Stimulated activated CD4-positive, alpha-beta T cell treated with anti-CD3 and anti-CD28 coated beads, TNF-alpha, amount 100 ng/mL, for 1 hour (primary cell): Measurements from ENCODE around the gene C1S.
"Not testable (repeated sequence)": the region's sequence is repeated elsewhere in the genome, so short reads cannot be mapped to it uniquely, and the experiment has no call there.

Experiments used
- DNase-seq, 3 donors: peaks; one replicate each; pipeline ENCODE4 v3.0.0-alpha.2; 2020; ENCODE audit warnings: low read depth in 3 of 3, low spot score in 1 of 3

The C1S gene

DNA sequence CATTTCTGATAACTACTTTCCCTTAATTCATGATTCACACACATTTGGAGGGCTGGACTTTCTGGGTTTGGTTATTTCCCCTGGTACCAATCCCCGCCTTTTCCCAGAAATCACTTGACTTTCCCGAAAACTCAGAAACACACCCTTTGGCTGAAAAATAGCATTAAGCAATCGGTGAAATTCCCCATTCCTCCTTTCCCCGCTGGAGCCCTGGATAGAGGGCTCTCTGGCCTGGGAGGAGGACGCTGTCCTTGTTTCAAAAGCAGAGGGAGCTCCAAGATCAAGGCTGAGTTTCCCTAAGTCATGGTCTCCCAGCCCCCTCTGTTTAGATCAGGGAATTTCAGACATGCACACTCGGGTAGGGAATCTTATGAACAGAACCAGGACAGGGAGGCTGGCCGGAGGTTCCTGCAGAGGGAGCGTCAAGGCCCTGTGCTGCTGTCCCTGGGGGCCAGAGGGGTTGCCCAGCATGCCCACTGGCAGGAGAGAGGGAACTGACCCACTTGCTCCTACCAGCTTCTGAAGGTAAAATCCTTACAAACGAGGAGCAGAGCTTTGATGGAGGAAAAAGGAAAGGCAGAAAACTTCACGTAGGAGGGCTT is at the start of gene C1S:
TSS of gene C1S (plus strand) at position 366 of the 602 bp plus-strand sequence. CDS start 1,195 bp downstream, outside the sequence.
- DNase-seq: no peak

DNA sequence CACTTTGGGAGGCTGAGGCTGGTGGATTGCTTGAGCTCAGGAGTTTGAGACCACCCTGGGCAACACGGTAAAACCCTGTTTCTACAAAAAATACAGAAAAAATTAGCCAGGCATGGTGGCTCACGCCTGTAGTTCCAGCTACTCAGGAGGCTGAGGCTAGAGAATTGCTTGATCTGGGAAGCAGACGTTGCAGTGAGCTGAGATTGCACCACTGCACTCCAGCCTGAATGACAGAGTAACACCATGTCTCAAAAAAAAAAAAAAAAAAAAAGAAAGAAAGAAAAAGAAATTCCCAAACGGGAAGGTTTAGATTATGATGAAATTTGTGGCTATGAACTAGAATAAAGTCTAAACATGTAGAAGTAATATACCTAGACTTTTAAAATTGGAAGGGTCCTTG is 49.1 kb upstream of the C1S start:
- not testable (repeated sequence) for DNase-seq

DNA sequence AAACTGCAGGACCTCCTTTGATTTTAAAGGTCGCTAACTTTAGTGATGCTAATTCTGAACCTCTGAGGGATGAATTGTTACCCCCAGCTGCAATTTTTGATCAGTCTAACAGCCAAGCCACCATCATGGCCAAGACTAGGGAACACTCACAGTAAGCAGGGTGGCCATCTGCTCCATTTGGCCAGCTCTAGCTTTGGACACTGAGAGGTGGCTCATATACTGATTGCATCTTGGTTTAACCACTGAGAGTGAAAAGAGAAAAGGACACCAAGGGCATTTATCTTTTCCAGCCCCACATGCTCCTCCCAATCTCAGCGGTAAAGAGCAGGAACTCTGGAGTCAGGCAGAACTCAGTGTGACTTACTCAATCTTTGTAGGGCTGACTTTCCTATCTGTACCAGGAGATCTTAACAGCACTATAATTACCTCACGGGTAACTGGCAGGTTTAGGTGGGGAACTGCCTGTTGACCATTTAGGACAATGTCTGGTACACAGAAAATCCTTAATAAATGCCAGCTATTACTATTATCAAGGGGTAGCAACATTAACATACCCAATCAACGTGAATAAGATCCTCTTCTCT is 48.4 kb upstream of the C1S start:
- no peak for DNase-seq

- DNase-seq: no peak
These were observed 47.4 kb upstream of the C1S start for GRCh38 chr12:7013101-7013500.

DNA sequence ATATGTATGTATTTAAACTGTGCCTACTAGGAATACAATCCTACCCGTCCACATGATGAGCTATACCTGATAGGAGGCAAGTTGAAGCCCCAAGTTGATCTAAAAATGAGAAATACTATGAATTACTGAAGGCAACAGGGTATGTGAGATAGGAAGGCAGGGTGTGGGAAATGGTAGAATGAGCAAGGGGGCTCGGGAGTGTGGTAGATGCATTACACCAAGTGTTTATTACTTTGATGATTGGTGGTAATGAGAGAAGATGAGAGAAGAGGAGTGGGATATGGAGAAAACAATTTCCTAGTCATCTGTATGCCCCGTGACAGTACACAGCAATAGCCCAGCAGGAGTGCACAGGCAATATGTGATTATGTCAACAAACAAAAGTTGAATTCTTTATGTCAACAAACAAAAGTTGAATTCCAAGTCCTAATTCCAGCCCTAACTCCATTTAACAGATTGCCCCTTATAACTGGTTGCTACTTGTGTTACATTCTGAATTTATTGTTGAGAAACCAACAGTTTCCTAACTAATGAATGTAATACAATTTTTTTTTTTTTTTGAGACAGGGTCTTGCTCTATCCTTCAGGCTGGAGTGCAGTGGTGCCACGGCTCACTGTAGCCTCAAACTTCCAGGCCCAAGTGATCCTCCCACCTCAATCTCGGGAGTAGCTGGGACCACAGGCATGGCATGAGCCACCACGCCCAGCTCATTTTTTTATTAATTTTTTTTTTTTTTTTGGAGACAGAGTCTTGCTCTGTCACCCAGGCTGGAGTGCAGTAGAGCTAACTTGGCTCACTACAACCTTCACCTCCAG is 44.8 kb upstream of the C1S start:
- DNase-seq: no peak

GRCh38 chr12:7016958-7017571 is 43.5 kb upstream of the C1S start:
- no peak for DNase-seq

GRCh38 chr12:7017870-7018349 is 42.6 kb upstream of the C1S start:
- DNase-seq: peak in 1 of 3 donors; percentile 4

DNA sequence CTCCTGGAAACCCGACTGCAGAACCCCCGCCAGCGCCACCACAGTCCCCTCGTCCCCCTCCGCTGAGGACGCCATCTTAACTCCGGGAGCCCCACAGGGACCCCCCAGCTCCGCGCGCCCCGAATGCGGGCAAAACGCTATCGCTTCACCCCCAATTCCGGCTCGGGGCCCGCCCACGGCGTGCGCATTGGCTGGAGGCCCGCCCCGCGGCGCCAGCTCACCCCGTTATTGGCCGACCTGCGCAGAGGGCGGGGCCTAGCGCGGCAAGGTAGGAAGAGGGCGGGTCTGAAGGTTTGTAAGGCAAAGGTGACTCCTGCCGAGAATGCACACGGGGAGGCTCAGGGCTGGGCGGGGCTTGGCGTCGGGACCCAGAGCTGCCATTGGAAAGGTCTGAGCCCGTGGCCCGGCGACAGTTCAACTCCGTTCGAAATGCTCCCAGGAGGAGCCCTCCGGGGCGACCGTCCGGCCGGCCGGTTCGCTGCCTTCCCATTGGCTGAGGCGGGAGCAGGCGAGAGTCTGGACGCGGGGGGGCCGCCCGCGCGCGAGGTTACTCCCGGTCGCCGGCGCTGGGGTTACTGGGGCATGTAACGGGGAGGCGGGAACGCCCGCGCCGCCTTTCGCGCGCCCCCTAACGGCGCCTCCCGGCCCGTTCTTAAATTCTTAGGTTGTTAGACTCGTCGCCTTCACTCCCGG is 42.0 kb upstream of the C1S start, which contains the start of gene LPCAT3:
TSS of gene LPCAT3 (minus strand) at position 127 of the 693 bp plus-strand sequence. CDS start at position 75, 52 bp downstream.
- DNase-seq: peak; percentile 88 to 93 (median 91)

DNA sequence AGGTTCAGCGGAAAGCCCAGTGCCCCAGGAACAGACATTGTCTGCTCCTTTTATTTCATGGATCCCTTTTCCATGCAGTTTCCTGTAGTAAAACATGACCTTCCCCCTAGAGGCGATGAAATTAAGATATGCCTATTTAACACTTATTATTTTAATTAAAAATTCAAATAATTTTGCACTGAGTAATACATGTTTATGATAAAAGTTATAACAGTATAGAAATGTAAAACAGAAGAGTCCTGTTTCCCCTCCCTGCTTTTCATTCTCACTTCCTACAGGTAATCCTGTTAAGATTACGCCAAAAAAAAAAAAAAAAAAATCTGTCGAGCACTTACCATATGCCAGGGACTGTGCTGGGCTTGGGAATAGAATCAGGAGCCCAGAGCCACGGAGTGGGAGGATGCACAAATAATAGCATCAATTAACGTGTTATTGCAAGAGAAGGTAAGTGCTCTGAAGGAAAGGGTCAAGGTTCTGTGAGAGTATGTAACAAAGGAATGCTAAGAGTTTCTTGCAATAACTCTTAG is 41.4 kb upstream of the C1S start:
- DNase-seq: no peak

DNA sequence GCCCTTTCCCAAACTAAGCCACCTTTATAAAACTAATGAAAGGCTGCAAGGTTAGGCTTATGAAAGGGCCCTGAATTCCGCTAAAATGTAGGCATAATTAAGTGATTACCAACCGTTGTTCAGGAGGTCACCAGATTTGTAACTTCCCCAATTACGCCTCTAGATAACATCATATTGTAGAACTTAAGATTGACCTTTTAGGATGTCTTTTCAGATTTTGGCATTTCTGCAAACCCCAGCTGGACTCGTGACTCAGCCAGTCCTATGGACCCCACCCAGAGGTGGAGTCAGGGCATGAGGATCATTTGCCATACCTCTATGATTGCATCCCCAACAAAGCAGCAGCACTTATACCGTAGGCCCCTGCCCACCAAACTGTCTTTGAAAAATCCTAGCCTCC is 38.6 kb upstream of the C1S start:
- DNase-seq: no peak

- no peak for DNase-seq
These were observed 37.4 kb upstream of the C1S start for GRCh38 chr12:7023114-7023513.

- no peak for DNase-seq
These were observed 33.7 kb upstream of the C1S start for GRCh38 chr12:7026854-7027253.

- DNase-seq: no peak
These were observed 29.2 kb upstream of the C1S start for GRCh38 chr12:7031306-7031705.

DNA sequence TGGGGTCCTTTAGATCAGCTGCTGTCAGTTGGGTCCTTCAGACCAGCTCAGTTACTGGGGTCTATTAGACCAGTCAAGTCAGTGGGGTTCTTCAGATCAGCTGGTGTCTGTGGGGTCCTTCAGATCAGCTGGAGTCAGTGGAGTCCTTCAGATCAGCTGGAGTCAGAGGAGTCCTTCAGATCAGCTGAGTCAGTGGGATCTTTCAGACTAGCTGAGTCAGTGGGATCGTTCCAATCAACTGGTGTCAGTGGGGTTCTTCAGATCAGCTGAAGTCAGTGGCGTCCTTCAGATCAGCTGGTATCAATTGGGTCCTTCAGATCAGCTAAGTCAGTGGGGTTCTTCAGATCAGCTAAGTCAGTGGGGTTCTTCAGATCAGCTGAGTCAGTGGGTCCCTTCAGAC is 27.5 kb upstream of the C1S start:
- DNase-seq: no peak

DNA sequence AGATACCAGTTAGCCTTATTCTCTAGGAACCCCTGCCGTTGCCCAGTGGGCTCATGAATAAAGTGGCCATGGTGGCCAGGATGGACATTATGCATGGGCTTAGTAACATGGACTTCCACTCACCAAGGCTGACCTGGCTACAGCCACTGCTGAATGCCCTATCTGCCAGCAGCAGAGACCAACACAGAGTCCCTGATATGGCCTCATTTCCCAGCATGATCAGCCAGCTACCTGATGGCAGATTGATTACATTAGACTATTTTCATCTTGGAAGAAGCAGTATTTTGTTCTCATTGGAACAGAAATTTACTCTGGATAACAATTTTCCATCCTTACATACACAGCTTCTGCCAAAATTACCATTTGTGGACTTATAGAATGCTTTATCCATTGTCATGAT is 26.1 kb upstream of the C1S start:
- DNase-seq: no peak

DNA sequence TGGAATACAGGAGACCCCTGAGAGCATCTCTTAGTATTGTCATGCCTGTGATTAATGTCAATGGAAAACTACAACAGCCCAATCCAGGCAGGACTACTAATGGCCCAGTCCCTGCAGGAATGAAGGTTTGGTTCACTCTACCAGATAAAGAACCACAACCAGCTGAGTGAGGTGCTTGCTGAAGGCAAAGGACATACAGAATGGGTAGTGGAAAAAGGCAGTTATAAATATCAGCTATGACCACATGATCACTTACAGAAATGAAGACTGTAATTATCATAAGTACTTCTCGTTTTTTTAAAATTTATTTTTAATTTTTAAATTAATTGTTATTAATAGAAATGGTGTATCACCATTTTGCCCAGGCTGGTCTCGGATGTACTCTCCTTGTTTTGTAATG is 25.1 kb upstream of the C1S start:
- DNase-seq: no peak

GRCh38 chr12:7037411-7037810 is 23.1 kb upstream of the C1S start:
- not testable (repeated sequence) for DNase-seq

GRCh38 chr12:7038591-7038990 is 21.9 kb upstream of the C1S start:
- DNase-seq: no peak

DNA sequence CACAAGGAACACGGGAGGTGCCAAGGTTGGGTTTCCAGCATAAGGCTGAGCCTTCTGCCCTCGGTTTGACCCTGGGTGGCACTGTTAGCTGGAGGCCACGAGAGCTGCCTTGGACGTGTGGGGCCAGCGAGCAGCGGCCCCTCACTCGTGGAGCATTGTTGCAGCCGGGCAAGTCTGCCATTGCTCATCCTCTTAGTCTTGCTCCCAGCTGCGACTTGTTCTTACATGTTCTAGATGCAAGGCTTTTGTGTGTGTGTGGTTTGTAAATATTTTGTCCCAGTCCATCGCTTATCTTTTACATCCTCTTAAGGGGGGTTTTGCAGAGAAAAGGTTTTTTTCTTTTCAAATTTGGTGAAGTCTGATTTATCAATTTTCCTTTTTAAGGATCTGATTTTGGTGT is 21.1 kb upstream of the C1S start:
- no peak for DNase-seq

GRCh38 chr12:7042842-7043241 is 17.7 kb upstream of the C1S start:
- DNase-seq: no peak

GRCh38 chr12:7045913-7046312 is 14.6 kb upstream of the C1S start:
- DNase-seq: no peak
